DMS114 treated with DMSO at 0.1 percent for 48 hours (cell line): Measurements from ENCODE around the gene MRTFB.
A peak's percentile ranks its signal among the peaks of the same experiment; 100 is the strongest.

Experiments used
- DNase-seq: peaks from one replicate; lab custom pipeline; 2025; ENCODE audit not compliant: unreplicated experiment; lab: John Stamatoyannopoulos, UW

MRTFB gene

GRCh38 chr16:14280541-14280940 is 209.4 kb downstream of the MRTFB start:
- no peak for DNase-seq

- DNase-seq: no peak
These were observed 212.7 kb downstream of the MRTFB start for GRCh38 chr16:14283786-14284185.

DNA sequence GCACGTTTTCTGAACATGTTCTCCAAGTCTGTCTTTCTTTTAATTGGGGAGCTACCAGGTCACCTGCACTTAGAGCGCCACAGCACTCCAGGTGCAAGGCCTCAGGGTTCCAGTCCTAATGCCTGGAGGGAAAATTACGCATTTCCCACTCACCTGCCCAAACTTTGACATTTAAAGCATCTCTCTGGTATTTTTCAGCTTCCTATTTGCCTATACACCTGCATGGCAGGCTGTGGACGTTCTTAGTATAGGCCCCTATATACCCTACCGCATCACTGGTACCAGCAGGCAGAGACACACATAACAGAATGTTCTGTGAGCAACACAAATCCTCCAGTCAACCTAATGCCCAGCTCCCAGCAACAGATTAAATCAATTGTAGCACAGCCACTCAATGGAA is 213.3 kb downstream of the MRTFB start:
- no peak for DNase-seq

GRCh38 chr16:14284930-14285512 is 213.9 kb downstream of the MRTFB start:
- peak; percentile 63 for DNase-seq

DNA sequence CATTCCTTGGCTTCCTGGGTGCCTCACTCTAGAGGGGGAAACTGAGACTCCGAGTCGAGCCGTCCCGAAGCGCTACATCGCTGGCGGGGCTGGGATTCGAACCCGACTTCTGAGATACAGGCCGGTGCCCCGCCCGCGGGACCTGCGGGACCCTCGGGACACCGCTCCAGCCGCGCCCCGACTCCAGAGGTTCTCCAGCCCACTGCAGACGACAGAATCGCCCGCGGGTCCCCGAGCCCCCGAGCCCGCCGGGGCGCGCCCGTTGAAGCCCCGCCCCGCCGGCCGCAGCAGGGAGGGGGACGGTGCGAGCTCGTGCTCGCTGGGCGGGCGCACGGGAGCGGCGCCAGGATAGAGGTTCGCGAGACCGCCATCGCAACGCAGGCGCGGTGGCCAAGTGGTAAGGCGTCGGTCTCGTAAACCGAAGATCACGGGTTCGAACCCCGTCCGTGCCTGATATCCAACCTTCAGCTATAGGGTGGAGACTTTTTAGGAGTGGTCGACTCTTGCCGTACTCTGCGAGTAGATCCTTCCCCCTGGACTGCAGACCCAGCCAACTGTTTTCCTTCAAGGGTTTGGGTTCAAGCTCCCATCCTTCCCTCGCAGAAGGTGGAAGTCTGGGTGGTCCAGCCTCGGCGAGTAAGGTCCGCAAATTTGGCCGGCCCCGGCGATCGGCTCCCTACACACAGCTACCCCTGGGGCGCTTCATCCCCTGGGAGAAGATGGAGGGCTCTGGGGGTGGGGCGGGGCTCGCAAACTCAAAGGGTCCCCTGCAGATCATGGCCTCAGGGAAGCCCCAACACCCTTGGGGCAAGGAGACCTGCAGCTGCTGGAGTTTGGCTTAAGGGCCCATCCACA is 214.6 kb downstream of the MRTFB start:
- DNase-seq: peak; percentile 88

GRCh38 chr16:14286368-14287230 is 215.5 kb downstream of the MRTFB start:
- DNase-seq: no peak

DNA sequence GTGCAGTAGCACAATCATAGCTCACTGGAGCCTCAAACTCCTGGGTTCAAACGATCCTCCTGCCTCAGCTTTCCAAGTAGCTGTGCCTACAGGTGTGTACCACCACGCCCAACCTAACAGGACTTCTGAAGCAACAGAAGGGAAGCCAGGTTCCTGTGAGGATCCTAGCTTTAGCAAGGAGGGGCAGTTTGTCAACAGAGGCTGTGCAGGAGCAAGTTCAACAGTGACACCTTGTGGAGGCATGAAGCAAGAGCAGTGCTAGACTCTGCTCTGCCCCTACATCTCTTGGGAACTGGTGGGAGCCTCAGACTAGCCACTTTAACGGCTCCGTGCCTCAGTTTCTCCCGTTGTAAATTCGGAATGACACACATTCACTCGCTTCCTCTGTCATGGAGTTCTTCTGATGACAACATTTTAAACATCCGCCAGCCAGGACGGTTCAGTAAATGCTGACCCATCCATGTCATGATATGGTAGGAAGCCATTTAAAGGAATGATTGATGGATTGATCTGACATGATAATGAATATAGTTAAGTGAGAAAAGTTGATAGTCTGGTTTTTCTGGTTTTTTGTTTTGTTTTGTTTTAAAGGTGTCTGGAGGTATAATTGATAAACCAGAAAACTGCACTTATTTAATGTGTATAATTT is 218.7 kb downstream of the MRTFB start:
- DNase-seq: no peak

DNA sequence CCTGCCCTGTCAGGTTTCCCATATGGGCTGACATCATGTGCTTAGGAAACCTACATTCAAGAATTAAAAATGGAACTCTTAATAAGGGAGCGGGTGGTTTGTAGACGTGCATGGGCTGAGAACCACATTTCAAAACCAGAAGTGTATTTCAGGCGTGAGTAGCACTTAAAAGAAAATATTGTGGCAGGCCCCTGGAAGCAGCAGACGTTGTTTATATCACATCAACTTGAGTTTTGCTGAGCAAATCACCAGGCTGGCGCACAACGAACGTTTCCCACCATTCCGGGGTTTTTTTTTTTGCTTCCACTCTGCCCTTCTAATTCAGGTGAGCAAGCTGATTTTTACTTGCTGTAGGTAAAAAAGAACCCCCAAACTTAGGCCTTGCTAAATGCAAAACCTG is 220.2 kb downstream of the MRTFB start:
- DNase-seq: no peak

DNA sequence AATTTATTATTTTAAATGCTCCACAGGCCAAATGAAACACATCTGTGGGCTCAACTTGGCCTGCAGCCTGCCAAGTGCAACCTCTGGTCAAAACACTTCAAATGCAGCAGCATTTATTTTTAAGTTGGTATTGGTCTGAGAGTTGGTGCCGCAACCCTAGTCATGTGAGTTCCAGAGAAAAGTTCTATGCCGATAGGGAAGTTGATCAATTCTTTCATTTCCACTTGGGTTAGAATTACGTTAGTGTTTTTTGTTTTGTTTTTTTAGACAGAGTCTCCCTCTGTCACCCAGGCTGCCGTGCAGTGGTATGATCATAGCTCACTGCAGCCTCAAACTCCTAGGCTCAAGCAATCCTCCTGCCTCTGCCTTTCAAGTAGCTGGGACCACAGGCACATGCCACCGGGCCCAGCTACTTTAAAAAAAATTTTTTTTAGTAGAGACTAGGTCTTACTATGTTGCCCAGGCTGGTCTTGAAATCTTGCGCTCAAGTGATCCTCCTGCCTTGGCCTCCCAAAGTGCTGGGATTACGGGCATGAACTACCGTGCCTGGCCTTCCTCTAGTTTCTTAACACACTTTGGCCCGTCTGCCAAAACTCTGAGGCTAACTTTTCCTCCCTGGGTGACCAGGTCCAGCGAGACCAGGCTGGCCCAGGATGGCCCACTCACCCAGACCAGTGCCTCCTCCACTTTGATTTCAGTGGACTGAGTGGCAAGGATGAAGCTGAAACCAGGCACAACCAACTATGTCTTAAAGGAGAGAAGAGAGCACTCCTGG is 221.1 kb downstream of the MRTFB start:
- no peak for DNase-seq

GRCh38 chr16:14296663-14297062 is 225.5 kb downstream of the MRTFB start:
- DNase-seq: no peak

- DNase-seq: no peak
These were observed 227.4 kb downstream of the MRTFB start for GRCh38 chr16:14298374-14299122.

- DNase-seq: peak; percentile 58
These were observed 229.6 kb downstream of the MRTFB start for GRCh38 chr16:14300705-14301168.

- DNase-seq: no peak
These were observed 230.3 kb downstream of the MRTFB start for GRCh38 chr16:14301169-14302030.

GRCh38 chr16:14302031-14302398 is 230.9 kb downstream of the MRTFB start:
- DNase-seq: no peak

GRCh38 chr16:14302399-14303181 is 231.5 kb downstream of the MRTFB start:
- no peak for DNase-seq

DNA sequence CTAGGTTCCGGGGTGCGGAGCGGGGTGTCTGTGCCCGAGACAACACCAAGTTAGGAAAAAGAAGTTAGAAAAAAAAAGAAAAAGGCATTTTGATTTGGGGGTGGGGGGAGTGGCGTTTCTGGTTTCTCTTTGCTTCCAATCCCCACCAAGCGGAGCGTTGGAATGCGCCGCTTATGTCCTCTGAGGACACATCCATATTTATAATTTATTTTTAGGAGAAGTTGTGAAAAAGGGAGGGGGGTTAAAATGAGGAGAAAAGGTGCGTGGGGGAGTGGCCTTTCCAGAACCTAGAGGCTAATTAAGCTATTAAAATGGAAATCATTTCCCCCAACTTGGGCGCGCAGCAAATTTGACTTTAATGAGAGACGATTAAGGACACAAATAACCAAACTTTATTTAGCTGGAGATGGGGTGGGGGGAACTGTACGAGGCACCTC is 232.1 kb downstream of the MRTFB start:
- no peak for DNase-seq

- no peak for DNase-seq
These were observed 232.7 kb downstream of the MRTFB start for GRCh38 chr16:14303639-14304394.
